Measurements from ENCODE around the gene KDSR.
A peak's percentile ranks its signal among the peaks of the same experiment; 100 is the strongest.

The KDSR gene

DNA sequence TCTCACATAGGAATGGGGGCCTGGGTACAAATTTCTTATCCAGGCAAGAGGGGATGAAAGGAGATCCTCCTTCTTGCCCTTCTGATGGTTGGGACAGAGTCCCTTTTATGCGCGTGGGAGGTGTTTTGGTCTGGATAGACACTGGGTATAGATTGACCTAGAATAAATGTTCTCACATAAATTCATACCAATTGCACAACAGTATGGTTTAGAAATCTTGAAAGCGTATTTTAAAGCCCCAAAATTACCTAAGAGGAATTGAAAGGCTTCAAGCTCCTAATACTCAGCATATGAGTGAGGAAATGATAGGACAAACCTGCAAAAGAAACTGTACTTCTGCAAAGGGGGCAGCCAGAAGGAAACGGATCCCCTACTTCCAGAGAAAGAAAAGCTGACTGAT is 44.8 kb downstream of the KDSR start:
- FAIRE-seq = no peak
- DNase-seq (ENCODE audit: low spot score) = no peak

DNA sequence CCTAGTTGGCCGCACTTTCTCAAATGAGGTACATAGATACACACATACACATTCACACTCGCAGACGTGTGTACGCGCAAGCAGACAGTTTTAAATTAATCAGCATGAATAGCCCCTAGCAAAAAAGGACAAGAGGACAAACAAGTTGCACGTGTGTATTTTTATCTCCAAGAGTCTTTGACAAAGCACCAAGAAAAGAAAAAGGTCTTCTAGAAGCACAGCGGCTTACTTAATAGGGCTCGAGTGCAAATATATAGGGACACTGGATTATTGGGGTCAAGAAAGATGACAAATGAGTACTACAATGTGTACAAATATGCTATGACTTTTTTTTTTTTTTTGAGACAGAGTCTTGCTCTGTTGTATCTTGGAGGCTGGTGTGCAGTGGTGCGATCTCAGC is 45.7 kb downstream of the KDSR start:
- no peak for DNase-seq (ENCODE audit: low spot score)
- no peak for FAIRE-seq

DNA sequence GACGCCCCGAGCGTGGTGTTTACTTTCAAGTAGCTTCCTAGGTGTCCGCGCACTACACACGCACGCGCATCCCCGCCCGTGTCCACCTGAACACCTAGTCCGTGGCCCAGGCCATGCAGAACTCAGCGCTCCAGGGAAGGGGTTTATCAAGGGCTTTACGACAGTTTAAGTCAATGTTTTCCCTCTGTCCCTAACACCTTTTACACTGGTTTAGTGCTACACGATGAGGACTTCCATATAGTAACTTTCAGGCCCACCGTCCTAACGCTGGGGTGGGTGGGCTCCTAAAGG is 46.1 kb downstream of the KDSR start:
- DNase-seq (ENCODE audit: low spot score) = no peak
- FAIRE-seq = no peak

DNA sequence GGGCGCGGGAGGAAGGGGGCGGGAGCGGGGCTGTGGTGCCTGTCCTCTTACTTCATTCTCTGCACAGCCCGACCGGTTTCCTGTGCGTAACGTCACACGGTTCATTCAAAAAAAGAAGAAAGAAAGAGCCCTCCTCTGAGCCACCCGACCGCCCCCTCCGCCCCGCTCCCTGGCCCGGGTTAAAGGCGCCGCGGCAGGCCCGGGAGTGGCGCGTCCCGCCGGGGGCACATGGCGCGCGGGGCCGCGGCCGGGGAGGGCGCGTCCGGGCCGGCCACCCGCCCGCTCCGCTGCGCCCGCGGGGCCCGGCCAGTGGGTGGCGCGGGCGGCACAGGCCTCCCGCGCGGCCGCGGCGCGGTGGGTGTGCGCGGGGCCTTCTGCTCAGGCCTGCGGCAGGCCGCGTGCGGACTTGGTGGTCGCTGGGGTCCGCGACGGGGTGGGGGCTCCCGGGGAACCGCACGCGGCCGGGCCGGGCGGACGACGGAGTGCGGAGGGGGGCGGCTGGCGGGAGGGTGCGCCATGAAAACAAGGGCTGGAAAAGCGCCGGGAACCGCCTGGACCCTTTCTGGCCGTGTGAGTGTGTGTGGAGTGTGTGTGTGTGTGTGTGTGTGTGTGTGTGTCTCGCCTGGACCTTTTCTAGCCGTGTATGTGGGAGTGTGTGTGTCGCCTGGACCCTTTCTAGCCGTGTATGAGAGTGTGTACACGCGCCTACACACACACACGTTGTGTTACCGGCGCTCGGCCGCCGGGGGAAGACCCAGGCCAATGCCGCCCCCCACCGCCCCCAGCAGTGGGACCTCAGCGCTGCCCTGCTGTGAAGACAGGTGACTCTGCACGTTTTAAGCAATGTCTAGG is 46.7 kb downstream of the KDSR start:
- FAIRE-seq = no peak
- DNase-seq (ENCODE audit: low spot score) = peak; percentile 72

DNA sequence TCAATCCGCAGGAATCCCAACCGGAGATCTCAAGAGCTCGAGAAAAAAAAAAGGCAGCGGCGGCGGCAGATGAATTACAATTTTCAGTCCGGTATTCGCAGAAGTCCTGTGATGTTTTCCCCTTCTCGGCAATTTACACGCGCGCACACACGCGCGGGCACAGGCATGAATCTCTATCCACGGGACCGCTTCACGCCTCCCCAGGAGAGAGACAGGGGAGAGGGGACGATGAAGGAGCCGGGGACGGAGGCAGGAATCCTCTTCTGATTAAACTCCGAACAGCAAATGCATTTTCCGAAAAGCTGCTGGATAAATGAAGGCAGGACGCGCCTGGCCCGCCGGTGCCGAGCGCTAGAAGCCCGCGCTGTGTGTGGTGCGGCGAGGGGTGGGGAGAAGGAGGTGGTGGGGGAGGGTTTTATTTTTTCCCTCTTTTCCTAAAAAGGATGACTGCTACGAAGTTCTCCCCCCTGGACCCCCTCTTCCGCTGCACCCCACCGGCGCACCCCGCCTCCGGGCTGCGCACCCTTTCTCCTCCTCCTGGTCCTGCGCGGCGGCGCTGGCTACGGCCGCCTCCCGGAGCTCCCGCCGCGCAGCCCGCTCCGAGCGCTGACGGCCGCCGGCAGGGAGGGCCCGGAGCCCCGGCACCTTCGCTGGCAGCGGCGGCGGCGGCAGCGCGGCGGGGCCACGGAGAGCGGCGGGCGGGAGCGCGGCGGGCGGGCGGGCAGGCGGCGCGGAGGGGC is 47.5 kb downstream of the KDSR start, which contains the start of gene BCL2:
BCL2 (minus strand) TSS at position 387 of the 740 bp plus-strand sequence.
- no peak for DNase-seq (ENCODE audit: low spot score)
- FAIRE-seq = no peak

DNA sequence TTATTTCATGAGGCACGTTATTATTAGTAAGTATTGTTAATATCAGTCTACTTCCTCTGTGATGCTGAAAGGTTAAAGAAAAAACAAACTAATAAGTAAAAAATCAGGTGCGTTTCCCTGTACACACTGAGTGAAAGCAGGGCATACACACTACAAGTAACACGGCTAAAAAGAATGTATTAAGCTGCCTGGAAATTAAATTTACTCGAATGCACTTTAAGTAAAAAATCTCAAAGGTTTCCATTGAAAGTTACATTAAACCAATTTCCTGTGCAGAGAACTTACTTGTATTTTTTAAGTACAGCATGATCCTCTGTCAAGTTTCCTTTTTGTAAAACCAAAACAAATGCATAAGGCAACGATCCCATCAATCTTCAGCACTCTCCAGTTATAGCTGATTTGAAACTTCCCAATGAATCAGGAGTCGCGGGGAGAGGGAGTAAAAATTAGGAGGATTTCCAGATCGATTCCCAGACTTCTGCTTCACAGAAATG is 48.1 kb downstream of the KDSR start:
- DNase-seq (ENCODE audit: low spot score) = no peak
- no peak for FAIRE-seq

DNA sequence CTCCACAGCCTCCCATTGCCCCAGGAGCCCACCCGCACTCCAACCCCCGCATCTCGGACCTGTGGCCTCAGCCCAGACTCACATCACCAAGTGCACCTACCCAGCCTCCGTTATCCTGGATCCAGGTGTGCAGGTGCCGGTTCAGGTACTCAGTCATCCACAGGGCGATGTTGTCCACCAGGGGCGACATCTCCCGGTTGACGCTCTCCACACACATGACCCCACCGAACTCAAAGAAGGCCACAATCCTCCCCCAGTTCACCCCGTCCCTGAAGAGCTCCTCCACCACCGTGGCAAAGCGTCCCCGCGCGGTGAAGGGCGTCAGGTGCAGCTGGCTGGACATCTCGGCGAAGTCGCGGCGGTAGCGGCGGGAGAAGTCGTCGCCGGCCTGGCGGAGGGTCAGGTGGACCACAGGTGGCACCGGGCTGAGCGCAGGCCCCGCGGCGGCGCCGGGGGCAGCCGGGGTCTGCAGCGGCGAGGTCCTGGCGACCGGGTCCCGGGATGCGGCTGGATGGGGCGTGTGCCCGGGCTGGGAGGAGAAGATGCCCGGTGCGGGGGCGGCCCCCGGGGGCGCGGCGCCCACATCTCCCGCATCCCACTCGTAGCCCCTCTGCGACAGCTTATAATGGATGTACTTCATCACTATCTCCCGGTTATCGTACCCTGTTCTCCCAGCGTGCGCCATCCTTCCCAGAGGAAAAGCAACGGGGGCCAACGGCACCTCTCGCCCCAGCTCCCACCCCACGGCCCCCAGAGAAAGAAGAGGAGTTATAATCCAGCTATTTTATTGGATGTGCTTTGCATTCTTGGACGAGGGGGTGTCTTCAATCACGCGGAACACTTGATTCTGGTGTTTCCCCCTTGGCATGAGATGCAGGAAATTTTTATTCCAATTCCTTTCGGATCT is 48.8 kb downstream of the KDSR start:
- FAIRE-seq = no peak
- DNase-seq (ENCODE audit: low spot score) = peak; percentile 22

DNA sequence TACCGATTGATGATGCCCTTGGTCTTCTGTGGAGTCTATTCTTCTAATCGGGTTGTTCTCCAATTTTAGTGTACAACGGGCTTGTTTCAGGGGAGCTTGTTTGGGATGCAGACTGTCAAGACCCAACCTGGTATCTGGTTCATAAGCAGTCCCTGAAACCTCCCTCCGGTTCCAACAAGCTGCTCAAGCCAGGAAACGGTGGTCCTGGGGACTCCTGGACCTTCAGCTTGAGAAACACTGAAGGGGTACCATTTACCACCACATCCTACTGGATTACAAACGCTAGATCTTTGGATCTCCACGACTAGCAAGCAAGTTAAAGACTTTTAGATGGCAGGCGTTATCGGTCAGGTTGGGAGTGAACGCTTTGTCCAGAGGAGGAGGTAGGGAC is 49.5 kb downstream of the KDSR start:
- FAIRE-seq (no peak), DNase-seq (ENCODE audit: low spot score) (no peak)

DNA sequence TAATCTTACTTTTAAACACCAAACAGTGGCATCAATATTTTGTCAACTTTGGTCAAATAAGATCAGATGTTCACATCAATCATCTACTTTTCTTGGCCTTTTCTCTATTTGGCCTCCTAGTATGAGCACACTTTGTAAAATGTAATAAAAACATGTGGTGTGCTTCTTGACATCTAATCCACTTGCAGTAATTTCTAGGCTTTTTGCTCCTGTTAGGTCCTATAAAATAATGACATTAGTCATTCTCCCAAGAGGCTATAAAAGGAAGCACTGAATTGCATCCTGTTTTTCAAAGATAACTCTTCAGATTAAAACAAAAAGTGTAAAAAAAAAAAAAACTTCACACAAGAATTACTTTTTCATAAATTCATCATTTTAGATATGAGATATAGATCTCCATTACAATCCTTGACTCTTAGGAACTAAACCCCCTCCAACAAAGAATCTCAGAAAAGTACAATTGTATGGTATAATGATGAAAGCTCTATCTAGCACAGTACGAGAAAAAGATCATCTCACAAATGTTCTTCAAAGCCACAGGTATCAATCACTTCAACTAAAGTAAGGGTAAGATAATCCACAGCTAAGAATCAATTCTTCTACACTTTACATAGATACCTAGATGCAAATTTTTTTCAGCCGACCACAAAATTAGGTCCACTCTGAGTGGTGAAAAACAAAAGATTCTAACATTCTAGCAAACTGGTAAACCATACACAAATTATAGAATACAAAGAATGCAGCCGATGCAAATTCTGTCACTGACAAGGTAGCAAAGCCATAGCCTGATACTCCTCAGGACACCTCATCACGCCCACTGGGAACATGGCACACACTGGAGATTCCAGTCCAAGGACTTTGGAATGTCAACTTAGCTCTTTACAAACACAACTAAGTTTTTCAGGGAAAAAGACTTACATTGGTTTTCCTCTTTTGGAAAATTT is 50.1 kb downstream of the KDSR start:
- no peak for DNase-seq (ENCODE audit: low spot score)
- FAIRE-seq = peak; percentile 58

DNA sequence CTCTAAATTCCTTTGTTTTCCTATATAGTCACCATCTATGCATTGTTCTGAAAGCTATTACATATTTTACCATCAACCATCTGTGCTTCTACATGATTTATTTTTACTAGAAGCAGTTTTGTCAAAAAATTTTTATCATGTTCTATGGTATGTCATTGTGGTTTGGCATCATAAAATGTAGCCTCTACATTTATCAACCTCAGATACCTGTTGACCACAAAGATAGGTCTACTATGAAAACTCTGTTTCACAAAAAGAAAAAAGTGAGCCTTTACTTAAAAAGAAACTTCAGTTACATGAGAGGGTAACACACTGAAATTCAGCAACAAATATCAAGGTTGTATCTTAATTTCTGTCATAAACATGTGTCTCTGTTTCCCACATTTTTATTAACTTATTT is 51.1 kb downstream of the KDSR start:
- FAIRE-seq (peak; percentile 68), DNase-seq (ENCODE audit: low spot score) (no peak)

DNA sequence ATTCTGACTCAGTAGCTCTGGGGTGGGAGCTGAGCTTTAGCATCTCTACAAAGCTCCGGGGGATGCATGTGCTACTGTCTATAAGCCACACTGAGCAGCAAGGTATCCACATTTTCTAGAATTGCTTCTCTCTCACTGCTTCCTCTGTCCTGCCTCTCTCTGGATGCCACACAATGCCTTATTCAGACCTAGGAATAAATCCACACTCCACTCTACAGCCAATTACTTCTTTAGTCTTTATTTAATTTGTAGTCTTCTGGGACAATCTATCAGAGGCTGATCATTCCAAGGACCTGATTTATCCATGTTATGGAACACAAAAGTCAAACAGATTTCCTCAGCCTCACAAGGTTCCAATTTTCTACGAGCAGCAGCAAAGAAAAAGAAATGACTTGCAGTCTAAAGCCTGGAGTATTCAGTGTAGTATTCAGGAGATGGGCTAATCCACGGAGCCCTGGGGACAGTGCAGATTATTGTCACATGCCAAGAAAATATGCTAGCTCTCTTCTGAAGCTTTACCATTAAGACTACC is 51.8 kb downstream of the KDSR start:
- DNase-seq (ENCODE audit: low spot score) (no peak), FAIRE-seq (no peak)

DNA sequence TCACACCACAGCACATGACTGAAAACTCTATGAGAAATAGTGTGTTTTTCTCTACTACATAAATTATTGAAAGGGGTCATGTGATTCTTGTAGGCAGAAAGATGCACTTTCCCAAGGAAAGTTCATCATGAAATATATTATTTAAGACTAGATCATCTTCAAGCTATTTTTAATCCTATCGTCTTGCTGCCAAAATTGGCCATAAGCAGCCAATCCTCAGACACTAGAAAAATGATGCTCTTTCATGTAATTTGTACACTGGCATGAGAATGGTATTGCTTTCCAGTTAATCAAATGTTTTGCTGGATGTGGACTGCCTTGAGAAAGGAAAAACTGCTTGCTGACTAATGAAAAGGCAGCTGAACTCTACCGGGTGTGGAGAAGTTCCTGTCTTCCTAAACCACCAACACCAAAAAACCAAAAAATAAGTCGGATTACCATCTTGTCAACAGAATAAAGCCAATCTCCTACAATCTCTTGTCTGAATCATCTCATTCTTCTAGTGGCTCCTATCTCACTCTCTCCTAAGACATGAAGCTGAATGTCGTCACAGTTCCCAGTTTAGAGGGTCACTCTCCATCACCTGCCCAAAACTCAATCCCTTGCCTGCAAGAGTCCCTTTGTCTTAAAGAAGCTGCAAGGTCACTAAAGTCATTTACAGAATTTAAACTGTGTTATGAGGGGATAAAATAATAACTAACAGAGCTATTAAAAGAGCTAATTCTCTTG is 52.8 kb downstream of the KDSR start:
- FAIRE-seq = no peak
- no peak for DNase-seq (ENCODE audit: low spot score)

DNA sequence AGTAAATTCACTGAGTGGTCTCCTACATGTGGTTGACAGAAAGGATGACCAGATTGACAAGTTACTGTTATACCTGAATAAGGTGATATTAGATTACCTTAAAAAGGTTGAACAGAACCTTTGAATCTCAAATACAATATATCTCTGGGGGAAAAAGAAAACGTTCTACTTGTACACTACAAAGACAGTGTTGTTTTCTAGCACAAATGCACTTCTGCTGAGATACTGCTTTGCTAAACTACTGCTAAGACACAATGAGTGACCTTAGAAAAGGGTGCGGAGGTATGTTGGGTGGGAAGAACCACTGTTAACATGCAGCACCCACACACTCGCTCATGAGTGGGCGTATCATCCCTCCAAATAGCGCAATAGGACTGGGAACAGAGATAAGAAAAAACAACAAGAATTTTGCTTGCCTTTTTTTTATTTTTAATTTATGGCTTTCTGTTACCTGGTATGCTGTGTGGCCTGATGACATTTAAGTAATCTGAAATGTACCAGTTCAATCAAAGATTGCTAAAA is 53.5 kb downstream of the KDSR start:
- no peak for DNase-seq (ENCODE audit: low spot score)
- FAIRE-seq = no peak

DNA sequence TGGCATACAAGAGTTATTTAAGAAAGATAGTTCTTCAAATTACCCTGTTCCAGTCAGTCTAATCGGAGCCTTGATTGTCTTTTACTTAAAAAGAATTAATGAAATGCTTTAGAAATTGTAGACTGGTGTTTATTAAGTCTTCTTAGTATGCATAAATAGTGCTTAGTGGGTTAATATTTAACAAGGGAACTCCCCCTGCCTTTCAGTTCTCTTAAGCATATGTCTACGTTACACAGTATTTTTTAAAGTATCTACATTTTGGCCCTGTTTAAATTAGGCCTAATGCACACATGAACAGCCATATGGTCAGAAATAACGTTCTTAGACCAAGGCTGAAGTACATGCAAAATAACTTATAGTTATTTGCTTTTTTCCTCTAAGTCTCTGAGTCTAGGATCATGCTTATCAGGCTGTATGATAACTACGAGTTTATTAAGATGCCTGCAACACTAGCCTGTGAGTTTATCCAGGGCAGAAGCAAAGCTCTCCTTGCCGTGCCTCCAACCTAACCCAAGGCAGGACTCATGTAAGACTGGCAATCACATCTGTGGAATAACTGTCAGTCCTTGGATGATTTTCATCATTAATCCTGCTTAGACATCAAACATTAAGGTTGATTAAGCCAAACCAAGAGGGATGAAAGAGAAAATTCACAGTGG is 54.1 kb downstream of the KDSR start:
- FAIRE-seq = no peak

DNA sequence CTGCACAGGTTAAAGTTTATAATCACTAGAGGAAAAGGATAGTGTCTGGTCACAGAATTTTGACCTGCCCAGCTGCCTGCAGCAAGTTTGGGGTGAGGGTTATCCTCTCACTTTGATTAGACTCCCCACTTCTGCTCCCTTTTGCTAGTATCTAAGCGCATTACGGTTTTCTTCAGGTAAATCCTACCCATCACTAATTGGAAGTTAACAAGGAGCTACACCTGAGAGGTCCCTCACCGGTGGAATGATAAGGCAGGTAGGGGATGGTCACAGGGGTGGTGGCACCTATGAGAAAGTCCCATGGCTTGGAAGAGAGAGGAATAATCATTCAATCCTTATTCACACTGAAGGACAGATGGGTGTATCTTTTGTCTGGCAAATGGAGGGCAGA is 55.0 kb downstream of the KDSR start:
- FAIRE-seq (no peak), DNase-seq (ENCODE audit: low spot score) (no peak)

More for the DNA sequence above, 54.1 kb downstream of the KDSR start:
- DNase-seq (ENCODE audit: low spot score) = no peak

DNA sequence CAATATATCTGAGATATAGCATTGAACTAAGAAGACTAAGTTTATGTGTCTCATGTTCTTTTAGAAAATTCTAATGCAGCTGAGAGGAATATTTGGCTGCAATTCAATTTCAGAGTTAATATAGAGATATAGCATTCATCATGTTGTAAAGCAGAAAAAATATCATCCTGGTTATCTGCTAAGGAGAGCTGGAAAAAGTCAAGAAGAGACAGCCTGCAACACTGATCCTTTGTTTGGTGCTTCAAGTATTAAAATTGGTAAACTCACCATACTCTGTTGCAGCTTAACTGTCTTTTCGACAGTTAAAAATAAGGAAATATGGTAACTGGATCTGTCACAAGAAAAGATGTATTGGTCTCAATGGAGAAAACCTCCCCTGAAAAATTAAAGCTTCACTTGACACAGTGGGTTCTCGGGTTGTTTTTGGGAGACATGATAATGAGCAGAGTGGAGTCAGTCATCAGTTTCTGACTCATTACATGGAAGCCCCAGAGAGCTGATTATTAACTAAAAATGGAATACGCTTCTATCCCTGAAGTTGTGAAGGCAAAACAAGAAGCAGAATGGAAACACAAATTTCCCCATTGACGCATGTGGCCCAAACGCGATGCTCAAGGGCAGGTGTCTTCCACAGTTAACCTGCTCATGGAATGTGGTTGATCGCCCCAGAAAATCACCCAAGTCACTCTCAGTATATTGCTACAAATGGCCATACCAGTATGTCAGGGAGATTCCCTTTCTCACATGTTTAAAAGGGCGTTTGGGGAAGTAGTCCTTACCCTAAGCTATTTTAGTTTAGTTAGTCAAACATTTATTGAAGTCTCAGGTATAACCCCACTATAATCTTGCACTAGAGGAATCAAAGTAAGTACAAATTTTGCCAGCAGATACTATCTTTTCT is 55.6 kb downstream of the KDSR start:
- FAIRE-seq = peak; percentile 90

DNA sequence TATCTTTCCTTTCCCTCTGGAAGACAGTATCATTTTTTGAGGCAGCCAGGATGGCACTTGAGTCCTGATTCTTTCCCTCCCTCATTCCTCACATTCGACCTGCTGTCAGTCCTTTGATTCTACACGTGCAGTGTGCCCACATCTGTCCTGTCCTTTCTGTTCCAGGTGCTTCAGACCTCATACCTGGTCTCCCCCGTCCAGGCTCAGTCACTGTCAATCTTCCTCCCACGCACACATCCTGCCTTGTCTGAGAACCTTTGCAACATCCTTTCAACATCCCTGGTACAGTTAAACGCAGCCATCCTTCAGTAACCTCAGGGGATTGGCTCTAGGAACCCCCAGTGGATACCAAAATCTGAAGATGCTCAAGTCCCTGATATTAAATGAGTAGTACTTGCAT is 57.6 kb downstream of the KDSR start:
- FAIRE-seq (no peak), DNase-seq (ENCODE audit: low spot score) (no peak)

More for the DNA sequence above, 55.6 kb downstream of the KDSR start:
- peak; percentile 25 for DNase-seq (ENCODE audit: low spot score)

Measured in RCC 7860 (cell line).